Mononuclear cell (primary cell): ENCODE results near the gene RERG. TPM values are rescaled to one million over a fixed set of nuclear protein-coding genes. Genes with fewer than 3 reads are reported as not detected.
"Not testable (repeated sequence)": the region's sequence is repeated elsewhere in the genome, so short reads cannot be mapped to it uniquely, and the experiment has no call there.

Source experiments
- H3K27me3 ChIP-seq: 2 replicates; pipeline ENCODE4 v1.6.0; 2011; ENCODE audit warnings: low read length, control low read depth; ENCODE audit not compliant: insufficient read depth
- H3K4me1 ChIP-seq: 2 replicates; pipeline ENCODE4 v1.5.1; 2011; ENCODE audit warnings: mild to moderate bottlenecking, low read length, control low read depth; ENCODE audit not compliant: insufficient read depth
- H3K4me3 ChIP-seq: 2 replicates; pipeline ENCODE4 v1.5.1; 2011; ENCODE audit warnings: mild to moderate bottlenecking, low read length, moderate library complexity
- H3K9me3 ChIP-seq: 2 replicates; pipeline ENCODE4 v1.5.1; 2011; ENCODE audit warnings: low read depth, mild to moderate bottlenecking, control low read depth, low read length
- total RNA-seq: library from RNA; depleted of rRNA; stranded (reverse); fragments of >200 nt; gene quantifications from one replicate; pipeline ENCODE4 v1.2.3, GENCODE V29; 2012

The RERG gene
- total RNA-seq, 1 donor = not detected

DNA sequence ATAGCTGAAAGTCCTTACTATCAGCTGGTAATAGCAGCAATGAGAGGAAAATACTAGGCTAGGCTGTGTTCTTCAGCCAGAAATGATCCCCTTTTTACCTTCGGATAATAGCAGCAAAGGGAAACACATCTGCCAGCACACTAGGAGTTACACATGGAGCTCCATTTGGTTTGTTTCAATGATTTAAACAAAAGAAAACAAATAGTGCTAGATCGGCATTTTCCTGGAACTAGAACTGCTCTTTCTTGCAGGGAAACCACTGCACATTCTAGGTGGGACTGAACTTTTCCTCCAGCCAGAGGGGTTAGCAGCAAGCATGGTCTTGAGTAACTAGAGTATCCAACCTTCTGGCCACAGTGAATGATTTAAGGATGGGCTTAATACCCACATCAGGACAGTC is 130.8 kb downstream of the RERG start:
- no peaks in the 10 kb centered on the region for H3K4me1 ChIP-seq
- peaks cover 9% of the 10 kb centered on the region for H3K27me3 ChIP-seq
- H3K9me3 ChIP-seq = no peaks in the 10 kb centered on the region
- no peak overlapping the region for H3K4me3 ChIP-seq

DNA sequence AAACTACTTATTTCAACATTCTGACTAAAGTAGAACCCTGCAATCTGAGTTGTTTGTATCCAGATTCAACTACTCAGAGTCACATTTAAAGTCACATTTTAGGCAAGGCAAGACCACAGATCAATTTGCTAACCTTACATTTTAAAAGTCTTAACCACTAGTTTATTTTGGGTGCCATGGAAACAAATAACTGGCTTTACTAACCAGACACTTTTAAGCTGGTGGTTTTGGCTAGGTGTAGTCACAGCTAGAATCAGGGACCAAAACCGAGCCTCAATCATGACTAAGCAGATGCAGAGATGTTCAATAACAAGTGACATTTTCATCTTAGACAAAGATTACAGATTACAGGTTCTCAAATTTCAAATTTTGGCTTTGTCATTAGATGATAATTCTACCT is 133.1 kb downstream of the RERG start:
- Histone ChIP-seq H3K9me3 (no peaks in the 10 kb centered on the region), H3K4me1 (no peaks in the 10 kb centered on the region), H3K4me3 (no peak overlapping the region), H3K27me3 (peaks cover 16% of the 10 kb centered on the region)

GRCh38 chr12:15077751-15078150 is 143.5 kb downstream of the RERG start:
- H3K9me3 ChIP-seq, H3K4me3 ChIP-seq, H3K27me3 ChIP-seq, H3K4me1 ChIP-seq: not testable (repeated sequence)

GRCh38 chr12:15074351-15074750 is 146.9 kb downstream of the RERG start:
- Histone ChIP-seq H3K4me3 (no peak overlapping the region), H3K27me3 (no peaks in the 10 kb centered on the region), H3K4me1 (no peaks in the 10 kb centered on the region), H3K9me3 (no peaks in the 10 kb centered on the region)

GRCh38 chr12:15059123-15059522 is 162.1 kb downstream of the RERG start:
- no peaks in the 10 kb centered on the region for H3K9me3 ChIP-seq
- no peak overlapping the region for H3K4me3 ChIP-seq
- H3K27me3 ChIP-seq = peaks cover 2% of the 10 kb centered on the region
- no peaks in the 10 kb centered on the region for H3K4me1 ChIP-seq

Other genes starting within 250 kb of the RERG start
- 3.9 TPM for gene PDE6H, start 248.4 kb downstream of the RERG start, total RNA-seq
- gene PTPRO, start 101.1 kb upstream of the RERG start, total RNA-seq = 3.4 TPM